Measurements from ENCODE around the gene SLC25A1. TPM values are rescaled to one million over a fixed set of nuclear protein-coding genes. Genes with fewer than 3 reads are reported as not detected.

The SLC25A1 gene
- polyA plus RNA-seq, 1 of the 3 experiments (the other 2 are of a cell fraction), result 44.7 TPM

DNA sequence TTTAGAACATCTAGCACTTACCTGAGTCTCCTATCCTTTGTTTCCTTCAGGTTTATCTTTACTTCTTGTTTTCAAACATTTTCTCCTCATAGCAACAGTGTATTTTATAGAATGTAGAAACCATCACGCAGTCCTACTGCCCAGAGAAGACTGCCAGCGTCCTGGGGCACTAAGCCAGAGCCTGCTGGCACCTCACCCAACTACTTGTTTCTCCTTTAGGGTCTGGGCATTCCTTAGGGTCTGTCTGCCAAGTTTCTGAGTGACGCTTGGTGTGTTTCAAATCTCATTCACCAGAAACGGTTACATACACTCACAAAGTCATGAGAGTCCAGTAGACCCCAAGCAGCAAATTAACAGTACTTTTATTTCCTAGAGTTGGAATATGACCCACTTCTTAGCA lies 49.6 kb upstream of the SLC25A1 start:
- Histone ChIP-seq H3K9me2 (no peaks in the 10 kb centered on the region), H2AFZ (ENCODE audit: low read depth) (no peak overlapping the region), H4K20me1 (ENCODE audit: insufficient read depth) (no peaks in the 10 kb centered on the region), H3K4me3 (ENCODE audit: low read depth in 2 of 2, low read length in 1 of 2) (no peak overlapping the region), H3F3A (replicated peaks; ENCODE audit: insufficient read depth) (no peaks in the 10 kb centered on the region), H3K9me3 (no peaks in the 10 kb centered on the region), H3K27ac (ENCODE audit: low read depth in 2 of 2, low read length in 1 of 2) (no peak overlapping the region), H3K4me1 (ENCODE audit: control insufficient read depth in 1 of 2, insufficient read depth in 2 of 2, low read depth in 1 of 2, low read length in 1 of 2) (peaks cover 0 to 13% of the 10 kb centered on the region in 2 experiments; a peak in 2 of 4 replicates), H3K79me2 (ENCODE audit: insufficient read depth) (no peaks in the 10 kb centered on the region), H3K27me3 (ENCODE audit: insufficient read depth) (no peaks in the 10 kb centered on the region), H3K4me2 (no peak overlapping the region), H3K36me3 (replicated peaks in 1 of 2; ENCODE audit: control insufficient read depth in 1 of 2, insufficient read depth in 2 of 2, low read length in 1 of 2) (peaks cover 38 to 42% of the 10 kb centered on the region in 2 experiments), H3K9ac (no peak overlapping the region)
- ChIA-PET POLR2A (no interaction called here), CTCF (no interaction called here)
- no peak for TF ChIP-seq RCOR1 (IDR thresholded peaks at IDR 0.05; ENCODE audit: low read length)
- 93% methylated on average over 4 of the region's 4 CpGs for WGBS (ENCODE audit: low lambda C conversion rate)
- DNase-seq, result no peak

DNA sequence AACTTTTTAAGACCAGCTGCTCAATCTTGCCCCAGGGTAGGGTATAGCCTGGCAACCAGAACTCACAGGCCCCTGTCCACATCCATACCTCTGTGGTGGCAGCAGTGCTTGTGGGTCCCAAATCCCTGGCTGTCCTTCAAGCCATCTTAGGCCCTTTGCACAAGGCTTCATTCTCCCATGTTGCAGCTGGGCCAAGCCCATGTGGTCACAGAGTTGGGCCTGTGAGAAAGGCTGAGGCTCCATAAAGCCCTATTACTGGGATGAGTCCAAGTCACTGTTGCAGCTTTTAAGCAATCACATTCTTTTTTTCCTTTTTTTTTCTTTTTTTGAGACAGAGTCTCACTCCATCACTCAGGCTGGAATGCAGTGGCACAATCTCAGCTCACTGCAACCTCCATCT lies 47.9 kb upstream of the SLC25A1 start:
- Histone ChIP-seq H3K27ac (ENCODE audit: low read depth in 2 of 2, low read length in 1 of 2) (no peak overlapping the region), H3K4me3 (ENCODE audit: low read depth in 2 of 2, low read length in 1 of 2) (no peak overlapping the region), H3K36me3 (replicated peaks in 1 of 2; ENCODE audit: control insufficient read depth in 1 of 2, insufficient read depth in 2 of 2, low read length in 1 of 2) (peaks cover 48 to 49% of the 10 kb centered on the region in 2 experiments), H3F3A (replicated peaks; ENCODE audit: insufficient read depth) (no peaks in the 10 kb centered on the region), H3K79me2 (ENCODE audit: insufficient read depth) (no peaks in the 10 kb centered on the region), H2AFZ (ENCODE audit: low read depth) (no peak overlapping the region), H3K4me2 (no peak overlapping the region), H3K27me3 (ENCODE audit: insufficient read depth) (no peaks in the 10 kb centered on the region), H3K4me1 (ENCODE audit: control insufficient read depth in 1 of 2, insufficient read depth in 2 of 2, low read depth in 1 of 2, low read length in 1 of 2) (peaks cover 0 to 6% of the 10 kb centered on the region in 2 experiments; a peak in 1 of 4 replicates), H3K9ac (no peak overlapping the region), H4K20me1 (ENCODE audit: insufficient read depth) (no peaks in the 10 kb centered on the region), H3K9me3 (no peaks in the 10 kb centered on the region), H3K9me2 (no peaks in the 10 kb centered on the region)
- TF ChIP-seq TAF1 (IDR thresholded peaks at IDR 0.05; ENCODE audit: borderline replicate concordance, low read depth, low read length) (no peak), EP300 (IDR thresholded peaks at IDR 0.05; ENCODE audit: borderline replicate concordance in 1 of 2, low read depth in 1 of 2, low read length in 1 of 2) (no peak)
- TF ChIP-seq, protein P1, sequence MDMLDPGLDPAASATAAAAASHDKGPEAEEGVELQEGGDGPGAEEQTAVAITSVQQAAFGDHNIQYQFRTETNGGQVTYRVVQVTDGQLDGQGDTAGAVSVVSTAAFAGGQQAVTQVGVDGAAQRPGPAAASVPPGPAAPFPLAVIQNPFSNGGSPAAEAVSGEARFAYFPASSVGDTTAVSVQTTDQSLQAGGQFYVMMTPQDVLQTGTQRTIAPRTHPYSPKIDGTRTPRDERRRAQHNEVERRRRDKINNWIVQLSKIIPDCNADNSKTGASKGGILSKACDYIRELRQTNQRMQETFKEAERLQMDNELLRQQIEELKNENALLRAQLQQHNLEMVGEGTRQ (IDR thresholded peaks at IDR 0.05; ENCODE audit: borderline replicate concordance, low read depth, low read length), result no peak
- no peak for DNase-seq
- ChIA-PET POLR2A (no interaction called here), CTCF (interaction anchor here (1.3 kb wide), 1 partner anchor 47 kb away, joined by 4 read pairs; no protein-coding TSS in a partner anchor)

DNA sequence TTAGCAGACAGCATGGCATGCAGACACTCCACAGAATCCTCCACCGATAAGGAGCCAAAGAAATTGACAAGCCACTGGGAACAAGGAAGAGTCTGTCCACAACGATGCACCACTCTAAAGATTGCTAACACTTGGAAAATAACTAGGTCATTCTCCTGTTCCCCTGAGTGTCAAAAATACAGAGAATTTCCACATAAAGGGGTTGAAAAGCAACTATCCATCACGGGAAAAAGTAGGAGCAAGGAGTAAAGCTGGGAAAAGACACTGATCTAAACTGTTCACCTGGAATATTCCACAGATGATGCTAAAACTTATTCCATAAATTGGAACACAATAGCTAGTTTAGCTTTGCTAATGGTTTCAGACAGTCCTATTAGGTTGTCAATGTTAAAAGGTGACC lies 47.0 kb upstream of the SLC25A1 start:
- DNase-seq, result no peak
- Histone ChIP-seq H3K4me3 (ENCODE audit: low read depth in 2 of 2, low read length in 1 of 2) (no peak overlapping the region), H3K27me3 (ENCODE audit: insufficient read depth) (no peaks in the 10 kb centered on the region), H3K9me2 (no peaks in the 10 kb centered on the region), H3K4me2 (no peak overlapping the region), H4K20me1 (ENCODE audit: insufficient read depth) (no peaks in the 10 kb centered on the region), H3K79me2 (ENCODE audit: insufficient read depth) (no peaks in the 10 kb centered on the region), H3K36me3 (replicated peaks in 1 of 2; ENCODE audit: control insufficient read depth in 1 of 2, insufficient read depth in 2 of 2, low read length in 1 of 2) (peaks cover 49 to 57% of the 10 kb centered on the region in 2 experiments), H3K4me1 (ENCODE audit: control insufficient read depth in 1 of 2, insufficient read depth in 2 of 2, low read depth in 1 of 2, low read length in 1 of 2) (peaks cover 0 to 6% of the 10 kb centered on the region in 2 experiments; a peak in 1 of 4 replicates), H3F3A (replicated peaks; ENCODE audit: insufficient read depth) (no peaks in the 10 kb centered on the region), H3K9ac (no peak overlapping the region), H3K27ac (ENCODE audit: low read depth in 2 of 2, low read length in 1 of 2) (no peak overlapping the region), H2AFZ (ENCODE audit: low read depth) (no peak overlapping the region), H3K9me3 (no peaks in the 10 kb centered on the region)
- POLR2A ChIA-PET, result no interaction called here
- CTCF ChIA-PET, result interaction anchor here (1.3 kb wide), 1 partner anchor 46 kb away, joined by 4 read pairs; no protein-coding TSS in a partner anchor
- WGBS (ENCODE audit: low lambda C conversion rate), result 81% methylated on average over 3 of the region's 3 CpGs
- TF ChIP-seq EP300 (IDR thresholded peaks at IDR 0.05; ENCODE audit: borderline replicate concordance in 1 of 2, low read depth in 1 of 2, low read length in 1 of 2), result no peak
- no peak for TF ChIP-seq TEAD4 (IDR thresholded peaks at IDR 0.05; ENCODE audit: borderline replicate concordance, insufficient read depth)
- TF ChIP-seq MEF2A (IDR thresholded peaks at IDR 0.05; ENCODE audit: borderline replicate concordance, low read depth), result no peak
- no peak for TF ChIP-seq SMC3 (IDR thresholded peaks at IDR 0.05; ENCODE audit: low read depth, low read length)
- TF ChIP-seq SIN3A (IDR thresholded peaks at IDR 0.05; ENCODE audit: borderline replicate concordance, low read depth, low read length), result no peak
- TF ChIP-seq, protein P2, sequence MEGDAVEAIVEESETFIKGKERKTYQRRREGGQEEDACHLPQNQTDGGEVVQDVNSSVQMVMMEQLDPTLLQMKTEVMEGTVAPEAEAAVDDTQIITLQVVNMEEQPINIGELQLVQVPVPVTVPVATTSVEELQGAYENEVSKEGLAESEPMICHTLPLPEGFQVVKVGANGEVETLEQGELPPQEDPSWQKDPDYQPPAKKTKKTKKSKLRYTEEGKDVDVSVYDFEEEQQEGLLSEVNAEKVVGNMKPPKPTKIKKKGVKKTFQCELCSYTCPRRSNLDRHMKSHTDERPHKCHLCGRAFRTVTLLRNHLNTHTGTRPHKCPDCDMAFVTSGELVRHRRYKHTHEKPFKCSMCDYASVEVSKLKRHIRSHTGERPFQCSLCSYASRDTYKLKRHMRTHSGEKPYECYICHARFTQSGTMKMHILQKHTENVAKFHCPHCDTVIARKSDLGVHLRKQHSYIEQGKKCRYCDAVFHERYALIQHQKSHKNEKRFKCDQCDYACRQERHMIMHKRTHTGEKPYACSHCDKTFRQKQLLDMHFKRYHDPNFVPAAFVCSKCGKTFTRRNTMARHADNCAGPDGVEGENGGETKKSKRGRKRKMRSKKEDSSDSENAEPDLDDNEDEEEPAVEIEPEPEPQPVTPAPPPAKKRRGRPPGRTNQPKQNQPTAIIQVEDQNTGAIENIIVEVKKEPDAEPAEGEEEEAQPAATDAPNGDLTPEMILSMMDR (IDR thresholded peaks at IDR 0.05), result no peak
- TF ChIP-seq FOXJ3 (CRISPR knock-in tag; IDR thresholded peaks at IDR 0.05), result no peak
- no peak for TF ChIP-seq TCF12 (IDR thresholded peaks at IDR 0.05)
- TF ChIP-seq, protein P3, sequence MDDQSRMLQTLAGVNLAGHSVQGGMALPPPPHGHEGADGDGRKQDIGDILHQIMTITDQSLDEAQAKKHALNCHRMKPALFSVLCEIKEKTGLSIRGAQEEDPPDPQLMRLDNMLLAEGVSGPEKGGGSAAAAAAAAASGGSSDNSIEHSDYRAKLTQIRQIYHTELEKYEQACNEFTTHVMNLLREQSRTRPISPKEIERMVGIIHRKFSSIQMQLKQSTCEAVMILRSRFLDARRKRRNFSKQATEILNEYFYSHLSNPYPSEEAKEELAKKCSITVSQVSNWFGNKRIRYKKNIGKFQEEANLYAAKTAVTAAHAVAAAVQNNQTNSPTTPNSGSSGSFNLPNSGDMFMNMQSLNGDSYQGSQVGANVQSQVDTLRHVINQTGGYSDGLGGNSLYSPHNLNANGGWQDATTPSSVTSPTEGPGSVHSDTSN (IDR thresholded peaks at IDR 0.05), result no peak
- TF ChIP-seq NFIC (IDR thresholded peaks at IDR 0.05; ENCODE audit: borderline replicate concordance), result no peak
- TF ChIP-seq, protein P1 (IDR thresholded peaks at IDR 0.05; ENCODE audit: borderline replicate concordance, low read depth, low read length), result no peak
- TF ChIP-seq GATA2 (CRISPR knock-in tag; IDR thresholded peaks at IDR 0.05), result no peak
- TF ChIP-seq TAF1 (IDR thresholded peaks at IDR 0.05; ENCODE audit: borderline replicate concordance, low read depth, low read length), result no peak
- no peak for TF ChIP-seq ELF1 (IDR thresholded peaks at IDR 0.05)
